Stimulated activated CD4-positive, alpha-beta T cell treated with anti-CD3 and anti-CD28 coated beads, Interleukin-1b, Interleukin-23, amount 100 ng/mL, for 24 hours (primary cell): ENCODE measurements around the gene TMEM163.
"Not testable (repeated sequence)": the region's sequence is repeated elsewhere in the genome, so short reads cannot be mapped to it uniquely, and the experiment has no call there.

Source experiments
- DNase-seq, 4 experiments: peaks; one replicate each; pipeline ENCODE4 v3.0.0-alpha.2; 2020; ENCODE audit warnings: low read depth in 4 of 4, low spot score in 1 of 4

The TMEM163 gene

GRCh38 chr2:134493797-134494196, 225.0 kb downstream of the TMEM163 start:
- DNase-seq = no peak

- DNase-seq = no peak
These were observed 226.9 kb downstream of the TMEM163 start for GRCh38 chr2:134491771-134492441.

GRCh38 chr2:134491022-134491421, 227.8 kb downstream of the TMEM163 start:
- no peak for DNase-seq

GRCh38 chr2:134490559-134490958, 228.2 kb downstream of the TMEM163 start:
- no peak for DNase-seq

GRCh38 chr2:134489732-134490384, 228.9 kb downstream of the TMEM163 start:
- DNase-seq = no peak

GRCh38 chr2:134482766-134483340, 235.9 kb downstream of the TMEM163 start:
- no peak for DNase-seq

- no peak for DNase-seq
These were observed 236.6 kb downstream of the TMEM163 start for GRCh38 chr2:134482131-134482723.

- DNase-seq = no peak
These were observed 239.0 kb downstream of the TMEM163 start for GRCh38 chr2:134479696-134480330.

GRCh38 chr2:134476982-134477381, 241.8 kb downstream of the TMEM163 start:
- not testable (repeated sequence) for DNase-seq

- DNase-seq = no peak
These were observed 248.1 kb downstream of the TMEM163 start for GRCh38 chr2:134470561-134471168.

- no peak for DNase-seq
These were observed 249.2 kb downstream of the TMEM163 start for GRCh38 chr2:134469516-134470115.

- no peak for DNase-seq
These were observed 250.0 kb downstream of the TMEM163 start for GRCh38 chr2:134468776-134469175.

- DNase-seq = no peak
These were observed 250.6 kb downstream of the TMEM163 start for GRCh38 chr2:134468164-134468563.

- no peak for DNase-seq
These were observed 252.7 kb downstream of the TMEM163 start for GRCh38 chr2:134466141-134466540.

- DNase-seq = no peak
These were observed 253.3 kb downstream of the TMEM163 start for GRCh38 chr2:134465228-134466105.

- DNase-seq = no peak
These were observed 255.1 kb downstream of the TMEM163 start for GRCh38 chr2:134463699-134464022.

GRCh38 chr2:134462791-134463698, 255.8 kb downstream of the TMEM163 start:
- no peak for DNase-seq

GRCh38 chr2:134462275-134462674, 256.5 kb downstream of the TMEM163 start:
- DNase-seq = no peak

- no peak for DNase-seq
These were observed 257.3 kb downstream of the TMEM163 start for GRCh38 chr2:134461511-134461910.
